Measurements from ENCODE around the gene TBC1D24. TPM values are rescaled to one million over a fixed set of nuclear protein-coding genes. Genes with fewer than 3 reads are reported as not detected.

TBC1D24 gene
- total RNA-seq, 2 donors from 2014 or later = 9.6 to 10.5 TPM

GRCh38 chr16:2499454-2499853, 24.5 kb downstream of the TBC1D24 start:
- H3K27ac ChIP-seq = peak overlapping the region in 1 of 2 donors; percentile 7

GRCh38 chr16:2499890-2500429, 25.0 kb downstream of the TBC1D24 start:
- Histone ChIP-seq H3K9me3 (no peaks in the 10 kb centered on the region), H3K36me3 (peaks cover 7% of the 10 kb centered on the region), H3K27me3 (no peaks in the 10 kb centered on the region), H3K27ac (no peak overlapping the region), H3K4me1 (peaks cover 0 to 52% of the 10 kb centered on the region in 2 donors), H3K4me3 (no peak overlapping the region)
- no peak for TF ChIP-seq CTCF (IDR thresholded peaks at IDR 0.05)
- DNase-seq (ENCODE audit: low spot score) = no peak

More at GRCh38 chr16:2499454-2499853, 24.5 kb downstream of the TBC1D24 start:
- H3K36me3 ChIP-seq = peaks cover 7% of the 10 kb centered on the region
- DNase-seq (ENCODE audit: low spot score) = no peak
- TF ChIP-seq CTCF (IDR thresholded peaks at IDR 0.05) = no peak
- H3K27me3 ChIP-seq = no peaks in the 10 kb centered on the region
- H3K9me3 ChIP-seq = no peaks in the 10 kb centered on the region
- peaks cover 0 to 52% of the 10 kb centered on the region in 2 donors for H3K4me1 ChIP-seq
- no peak overlapping the region for H3K4me3 ChIP-seq

- H3K4me3 ChIP-seq = no peak overlapping the region
- H3K27me3 ChIP-seq = no peaks in the 10 kb centered on the region
- TF ChIP-seq CTCF (IDR thresholded peaks at IDR 0.05) = no peak
- H3K27ac ChIP-seq = no peak overlapping the region
- H3K4me1 ChIP-seq = peaks cover 0 to 54% of the 10 kb centered on the region in 2 donors
- no peaks in the 10 kb centered on the region for H3K9me3 ChIP-seq
- DNase-seq (ENCODE audit: low spot score) = no peak
- peaks cover 7% of the 10 kb centered on the region for H3K36me3 ChIP-seq
Measured at GRCh38 chr16:2500430-2500917, 25.5 kb downstream of the TBC1D24 start.

- Histone ChIP-seq H3K27ac (peak overlapping the region; percentile 44 to 63), H3K4me3 (peak overlapping the region in 1 of 2 donors; percentile 32), H3K27me3 (no peaks in the 10 kb centered on the region), H3K36me3 (peaks cover 6% of the 10 kb centered on the region), H3K9me3 (no peaks in the 10 kb centered on the region), H3K4me1 (peaks cover 0 to 59% of the 10 kb centered on the region in 2 donors)
- DNase-seq (ENCODE audit: low spot score) = peak; percentile 85
- TF ChIP-seq CTCF (IDR thresholded peaks at IDR 0.05) = peak; percentile 92 to 100
Measured at GRCh38 chr16:2500918-2501750, 26.2 kb downstream of the TBC1D24 start.

- DNase-seq (ENCODE audit: low spot score) = no peak
- Histone ChIP-seq H3K27ac (peak overlapping the region; percentile 11 to 63), H3K9me3 (no peaks in the 10 kb centered on the region), H3K4me3 (no peak overlapping the region), H3K4me1 (peaks cover 0 to 54% of the 10 kb centered on the region in 2 donors), H3K36me3 (no peaks in the 10 kb centered on the region), H3K27me3 (no peaks in the 10 kb centered on the region)
- no peak for TF ChIP-seq CTCF (IDR thresholded peaks at IDR 0.05)
Measured at GRCh38 chr16:2501946-2502895, 27.3 kb downstream of the TBC1D24 start.
